ENCODE measurements around the gene RLF. TPM values are rescaled to one million over a fixed set of nuclear protein-coding genes. Genes with fewer than 3 reads are reported as not detected.

Gene RLF
- polyA plus RNA-seq (2013, experiment 1 of 2), result 12.4 TPM
- polyA plus RNA-seq (2013, experiment 2 of 2), result 15.1 TPM

GRCh38 chr1:40161125-40161887, at the start of gene RLF:
Gene RLF, plus strand, starts transcription at chr1:40161387. Its CDS starts 13 bp downstream, at chr1:40161400.
- Histone ChIP-seq H3K9ac (ENCODE audit: low read depth, low read length) (peak within 1 kb of the TSS; percentile 93), H3K4me3 (ENCODE audit: low read length) (peak within 1 kb of the TSS; percentile 96), H3K36me3 (ENCODE audit: insufficient read depth, low read length) (no peaks in the 10 kb centered on the region), H3K9me3 (ENCODE audit: insufficient read depth, low read depth, low read length) (no peaks in the 10 kb centered on the region), H3K27ac (ENCODE audit: low read depth, low read length) (peak within 1 kb of the TSS; percentile 82), H3K27me3 (ENCODE audit: insufficient read depth, low read length) (peaks cover 11% of the 10 kb centered on the region; the same call in 1 of the 2 replicates), H3K4me1 (ENCODE audit: insufficient read depth, low read length) (peaks cover 18% of the 10 kb centered on the region)
- WGBS, result under 1% methylated on average over 62 of the region's 62 CpGs

- Histone ChIP-seq H3K36me3 (ENCODE audit: insufficient read depth, low read length) (no peaks in the 10 kb centered on the region), H3K9me3 (ENCODE audit: insufficient read depth, low read depth, low read length) (peaks cover 4% of the 10 kb centered on the region; the same call in 1 of the 2 replicates), H3K4me1 (ENCODE audit: insufficient read depth, low read length) (no peaks in the 10 kb centered on the region), H3K27me3 (ENCODE audit: insufficient read depth, low read length) (peaks cover 8% of the 10 kb centered on the region; the same call in 1 of the 2 replicates), H3K27ac (ENCODE audit: low read depth, low read length) (no peak overlapping the region), H3K4me3 (ENCODE audit: low read length) (no peak overlapping the region), H3K9ac (ENCODE audit: low read depth, low read length) (no peak overlapping the region)
- WGBS, result 97% methylated on average over 3 of the region's 3 CpGs
These were observed 46.8 kb upstream of the RLF start for GRCh38 chr1:40114400-40114799.

- Histone ChIP-seq H3K36me3 (ENCODE audit: insufficient read depth, low read length) (no peaks in the 10 kb centered on the region), H3K9me3 (ENCODE audit: insufficient read depth, low read depth, low read length) (no peaks in the 10 kb centered on the region), H3K27me3 (ENCODE audit: insufficient read depth, low read length) (peaks cover 8% of the 10 kb centered on the region; the same call in 1 of the 2 replicates), H3K4me1 (ENCODE audit: insufficient read depth, low read length) (no peaks in the 10 kb centered on the region), H3K27ac (ENCODE audit: low read depth, low read length) (no peak overlapping the region), H3K9ac (ENCODE audit: low read depth, low read length) (no peak overlapping the region), H3K4me3 (ENCODE audit: low read length) (no peak overlapping the region)
- 88% methylated on average over 7 of the region's 7 CpGs for WGBS
These were observed 41.1 kb upstream of the RLF start for GRCh38 chr1:40120128-40120527.

GRCh38 chr1:40122855-40123254, 38.3 kb upstream of the RLF start:
- H3K27me3 ChIP-seq (ENCODE audit: insufficient read depth, low read length), result peaks cover 8% of the 10 kb centered on the region; the same call in 1 of the 2 replicates
- no peaks in the 10 kb centered on the region for H3K36me3 ChIP-seq (ENCODE audit: insufficient read depth, low read length)
- H3K9me3 ChIP-seq (ENCODE audit: insufficient read depth, low read depth, low read length), result no peaks in the 10 kb centered on the region
- no peak overlapping the region for H3K9ac ChIP-seq (ENCODE audit: low read depth, low read length)
- H3K27ac ChIP-seq (ENCODE audit: low read depth, low read length), result no peak overlapping the region
- H3K4me3 ChIP-seq (ENCODE audit: low read length), result no peak overlapping the region
- no peaks in the 10 kb centered on the region for H3K4me1 ChIP-seq (ENCODE audit: insufficient read depth, low read length)

GRCh38 chr1:40130892-40131291, 30.3 kb upstream of the RLF start:
- no peaks in the 10 kb centered on the region for H3K27me3 ChIP-seq (ENCODE audit: insufficient read depth, low read length)
- WGBS, result 90% methylated on average over 2 of the region's 2 CpGs
- H3K27ac ChIP-seq (ENCODE audit: low read depth, low read length), result no peak overlapping the region
- no peaks in the 10 kb centered on the region for H3K4me1 ChIP-seq (ENCODE audit: insufficient read depth, low read length)
- no peaks in the 10 kb centered on the region for H3K36me3 ChIP-seq (ENCODE audit: insufficient read depth, low read length)
- H3K9me3 ChIP-seq (ENCODE audit: insufficient read depth, low read depth, low read length), result no peaks in the 10 kb centered on the region
- H3K9ac ChIP-seq (ENCODE audit: low read depth, low read length), result no peak overlapping the region
- H3K4me3 ChIP-seq (ENCODE audit: low read length), result no peak overlapping the region

- Histone ChIP-seq H3K4me3 (ENCODE audit: low read length) (no peak overlapping the region), H3K9me3 (ENCODE audit: insufficient read depth, low read depth, low read length) (no peaks in the 10 kb centered on the region), H3K4me1 (ENCODE audit: insufficient read depth, low read length) (no peaks in the 10 kb centered on the region), H3K27me3 (ENCODE audit: insufficient read depth, low read length) (no peaks in the 10 kb centered on the region), H3K36me3 (ENCODE audit: insufficient read depth, low read length) (no peaks in the 10 kb centered on the region), H3K9ac (ENCODE audit: low read depth, low read length) (no peak overlapping the region), H3K27ac (ENCODE audit: low read depth, low read length) (no peak overlapping the region)
- WGBS, result 96% methylated on average over 44 of the region's 44 CpGs
These were observed 28.5 kb upstream of the RLF start for GRCh38 chr1:40132383-40133311.

GRCh38 chr1:40133312-40133665, 27.9 kb upstream of the RLF start:
- H3K4me3 ChIP-seq (ENCODE audit: low read length), result no peak overlapping the region
- no peak overlapping the region for H3K9ac ChIP-seq (ENCODE audit: low read depth, low read length)
- 95% methylated on average over 21 of the region's 21 CpGs for WGBS
- H3K27me3 ChIP-seq (ENCODE audit: insufficient read depth, low read length), result no peaks in the 10 kb centered on the region
- no peaks in the 10 kb centered on the region for H3K36me3 ChIP-seq (ENCODE audit: insufficient read depth, low read length)
- H3K27ac ChIP-seq (ENCODE audit: low read depth, low read length), result no peak overlapping the region
- H3K4me1 ChIP-seq (ENCODE audit: insufficient read depth, low read length), result no peaks in the 10 kb centered on the region
- H3K9me3 ChIP-seq (ENCODE audit: insufficient read depth, low read depth, low read length), result no peaks in the 10 kb centered on the region

- no peaks in the 10 kb centered on the region for H3K4me1 ChIP-seq (ENCODE audit: insufficient read depth, low read length)
- no peaks in the 10 kb centered on the region for H3K27me3 ChIP-seq (ENCODE audit: insufficient read depth, low read length)
- no peak overlapping the region for H3K4me3 ChIP-seq (ENCODE audit: low read length)
- no peak overlapping the region for H3K27ac ChIP-seq (ENCODE audit: low read depth, low read length)
- no peak overlapping the region for H3K9ac ChIP-seq (ENCODE audit: low read depth, low read length)
- WGBS, result 79% methylated on average over 2 of the region's 2 CpGs
- H3K9me3 ChIP-seq (ENCODE audit: insufficient read depth, low read depth, low read length), result no peaks in the 10 kb centered on the region
- no peaks in the 10 kb centered on the region for H3K36me3 ChIP-seq (ENCODE audit: insufficient read depth, low read length)
These were observed 27.3 kb upstream of the RLF start for GRCh38 chr1:40133839-40134238.

- H3K9me3 ChIP-seq (ENCODE audit: insufficient read depth, low read depth, low read length), result no peaks in the 10 kb centered on the region
These were observed 20.8 kb upstream of the RLF start for GRCh38 chr1:40140211-40140973.

GRCh38 chr1:40141878-40142535, 19.2 kb upstream of the RLF start:
- Histone ChIP-seq H3K27me3 (ENCODE audit: insufficient read depth, low read length) (peaks cover 27% of the 10 kb centered on the region; the same call in 1 of the 2 replicates), H3K27ac (ENCODE audit: low read depth, low read length) (no peak overlapping the region), H3K4me1 (ENCODE audit: insufficient read depth, low read length) (peaks cover 13% of the 10 kb centered on the region), H3K9ac (ENCODE audit: low read depth, low read length) (no peak overlapping the region), H3K9me3 (ENCODE audit: insufficient read depth, low read depth, low read length) (no peaks in the 10 kb centered on the region), H3K4me3 (ENCODE audit: low read length) (no peak overlapping the region), H3K36me3 (ENCODE audit: insufficient read depth, low read length) (no peaks in the 10 kb centered on the region)
- 88% methylated on average over 2 of the region's 2 CpGs for WGBS

More at GRCh38 chr1:40140211-40140973, 20.8 kb upstream of the RLF start:
- peaks cover 13% of the 10 kb centered on the region; the same call in 1 of the 2 replicates for H3K27me3 ChIP-seq (ENCODE audit: insufficient read depth, low read length)
- no peaks in the 10 kb centered on the region for H3K36me3 ChIP-seq (ENCODE audit: insufficient read depth, low read length)
- peaks cover 13% of the 10 kb centered on the region for H3K4me1 ChIP-seq (ENCODE audit: insufficient read depth, low read length)
- WGBS, result 88% methylated on average over 7 of the region's 7 CpGs
- H3K9ac ChIP-seq (ENCODE audit: low read depth, low read length), result no peak overlapping the region
- no peak overlapping the region for H3K4me3 ChIP-seq (ENCODE audit: low read length)
- no peak overlapping the region for H3K27ac ChIP-seq (ENCODE audit: low read depth, low read length)
